Fibroblast of gingiva (primary cell): ENCODE data around the gene MTCL1.

Source experiments
- DNase-seq: peaks from one replicate; pipeline ENCODE4 v3.0.0-alpha.2; 2011; ENCODE audit warnings: low read depth

Gene MTCL1

GRCh38 chr18:8812631-8813030 lies 107.3 kb downstream of the MTCL1 start:
- DNase-seq = peak; percentile 66

- peak; percentile 90 for DNase-seq
These were observed 108.3 kb downstream of the MTCL1 start for GRCh38 chr18:8813611-8814010.

GRCh38 chr18:8814206-8814605 lies 108.8 kb downstream of the MTCL1 start:
- no peak for DNase-seq

GRCh38 chr18:8816220-8816619 lies 110.9 kb downstream of the MTCL1 start:
- DNase-seq = no peak

GRCh38 chr18:8816816-8817215 lies 111.5 kb downstream of the MTCL1 start:
- DNase-seq = peak; percentile 59

GRCh38 chr18:8818982-8819381 lies 113.6 kb downstream of the MTCL1 start:
- no peak for DNase-seq

GRCh38 chr18:8820396-8821082 lies 115.2 kb downstream of the MTCL1 start:
- no peak for DNase-seq

- no peak for DNase-seq
These were observed 115.7 kb downstream of the MTCL1 start for GRCh38 chr18:8821083-8821465.

- DNase-seq = no peak
These were observed 116.2 kb downstream of the MTCL1 start for GRCh38 chr18:8821531-8821930.

- DNase-seq = no peak
These were observed 117.3 kb downstream of the MTCL1 start for GRCh38 chr18:8822643-8823042.

GRCh38 chr18:8823530-8823929 lies 118.2 kb downstream of the MTCL1 start:
- DNase-seq = no peak

GRCh38 chr18:8824846-8825245 lies 119.5 kb downstream of the MTCL1 start:
- no peak for DNase-seq

GRCh38 chr18:8825273-8825672 lies 119.9 kb downstream of the MTCL1 start:
- no peak for DNase-seq

GRCh38 chr18:8825729-8826375 lies 120.5 kb downstream of the MTCL1 start:
- no peak for DNase-seq

GRCh38 chr18:8826514-8826913 lies 121.2 kb downstream of the MTCL1 start:
- no peak for DNase-seq

GRCh38 chr18:8826971-8827370 lies 121.6 kb downstream of the MTCL1 start:
- DNase-seq = no peak

GRCh38 chr18:8828300-8828699 lies 122.9 kb downstream of the MTCL1 start:
- no peak for DNase-seq

GRCh38 chr18:8828798-8829197 lies 123.4 kb downstream of the MTCL1 start:
- no peak for DNase-seq

GRCh38 chr18:8830067-8831060 lies 125.0 kb downstream of the MTCL1 start:
- DNase-seq = no peak

GRCh38 chr18:8831112-8831511 lies 125.8 kb downstream of the MTCL1 start:
- no peak for DNase-seq

GRCh38 chr18:8831531-8831930 lies 126.2 kb downstream of the MTCL1 start:
- no peak for DNase-seq

GRCh38 chr18:8833480-8833879 lies 128.1 kb downstream of the MTCL1 start:
- no peak for DNase-seq

- no peak for DNase-seq
These were observed 129.5 kb downstream of the MTCL1 start for GRCh38 chr18:8834881-8835280.
